Measurements from ENCODE around the gene CRNKL1. TPM values are rescaled to one million over a fixed set of nuclear protein-coding genes. Genes with fewer than 3 reads are reported as not detected.
A peak's percentile ranks its signal among the peaks of the same experiment; 100 is the strongest.

The CRNKL1 gene
- polyA plus RNA-seq, 3 donors = 4.0 to 7.4 (median 5.9) TPM

DNA sequence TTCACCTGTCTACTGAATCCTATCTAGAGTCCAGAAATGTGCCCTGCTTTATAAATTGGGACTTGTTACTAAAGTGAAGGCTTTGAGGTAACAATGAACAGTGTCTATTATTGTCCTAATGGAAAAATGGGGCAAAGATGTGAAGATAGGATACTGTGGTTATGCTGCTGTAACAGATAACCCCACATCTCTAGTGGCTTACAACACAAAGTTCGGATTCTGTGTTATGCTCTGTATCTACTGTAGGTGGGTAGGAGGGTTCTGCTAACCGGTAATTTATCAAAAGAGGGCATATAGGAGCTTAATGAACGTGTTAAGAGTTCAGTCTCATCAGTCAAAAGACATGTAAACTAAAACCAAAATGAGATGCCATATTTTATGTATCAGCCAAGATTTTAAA lies 28.9 kb downstream of the CRNKL1 start:
- Histone ChIP-seq H3K79me2 (ENCODE audit: insufficient read depth, low read length) (peaks cover 97% of the 10 kb centered on the region), H3K9ac (ENCODE audit: insufficient read depth, low read length, poor library complexity, severe bottlenecking) (no peak overlapping the region), H2AFZ (ENCODE audit: insufficient read depth, low read depth, low read length, poor library complexity, severe bottlenecking) (no peak overlapping the region), H3K4me3 (replicated peaks in 1 of 3; ENCODE audit: low read depth in 2 of 3, low read length in 3 of 3) (no peak overlapping the region), H3K4me1 (ENCODE audit: control insufficient read depth in 1 of 2, insufficient read depth in 2 of 2, low read length in 2 of 2) (peaks cover 16 to 19% of the 10 kb centered on the region in 2 donors), H4K20me1 (ENCODE audit: insufficient read depth, low read length) (peaks cover 69% of the 10 kb centered on the region), H3K27me3 (ENCODE audit: control insufficient read depth in 2 of 2, insufficient read depth in 2 of 2, low read length in 2 of 2) (no peaks in the 10 kb centered on the region), H3K9me3 (replicated peaks in 1 of 2; ENCODE audit: control insufficient read depth in 1 of 2, insufficient read depth in 1 of 2, low read length in 2 of 2) (no peaks in the 10 kb centered on the region), H3K36me3 (replicated peaks in 1 of 2; ENCODE audit: control insufficient read depth in 1 of 2, insufficient read depth in 2 of 2, low read length in 2 of 2) (peaks cover 36 to 72% of the 10 kb centered on the region in 2 donors), H3K27ac (ENCODE audit: low read depth in 1 of 2, low read length in 2 of 2) (no peak overlapping the region), H3K4me2 (replicated peaks; ENCODE audit: extremely low read depth, low read length, poor library complexity, severe bottlenecking) (no peak overlapping the region)
- TF ChIP-seq, protein P1, sequence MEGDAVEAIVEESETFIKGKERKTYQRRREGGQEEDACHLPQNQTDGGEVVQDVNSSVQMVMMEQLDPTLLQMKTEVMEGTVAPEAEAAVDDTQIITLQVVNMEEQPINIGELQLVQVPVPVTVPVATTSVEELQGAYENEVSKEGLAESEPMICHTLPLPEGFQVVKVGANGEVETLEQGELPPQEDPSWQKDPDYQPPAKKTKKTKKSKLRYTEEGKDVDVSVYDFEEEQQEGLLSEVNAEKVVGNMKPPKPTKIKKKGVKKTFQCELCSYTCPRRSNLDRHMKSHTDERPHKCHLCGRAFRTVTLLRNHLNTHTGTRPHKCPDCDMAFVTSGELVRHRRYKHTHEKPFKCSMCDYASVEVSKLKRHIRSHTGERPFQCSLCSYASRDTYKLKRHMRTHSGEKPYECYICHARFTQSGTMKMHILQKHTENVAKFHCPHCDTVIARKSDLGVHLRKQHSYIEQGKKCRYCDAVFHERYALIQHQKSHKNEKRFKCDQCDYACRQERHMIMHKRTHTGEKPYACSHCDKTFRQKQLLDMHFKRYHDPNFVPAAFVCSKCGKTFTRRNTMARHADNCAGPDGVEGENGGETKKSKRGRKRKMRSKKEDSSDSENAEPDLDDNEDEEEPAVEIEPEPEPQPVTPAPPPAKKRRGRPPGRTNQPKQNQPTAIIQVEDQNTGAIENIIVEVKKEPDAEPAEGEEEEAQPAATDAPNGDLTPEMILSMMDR (IDR thresholded peaks at IDR 0.05) = no peak
- H3K4me1 Mint-ChIP-seq = peaks cover 33% of the 10 kb centered on the region
- WGBS (ENCODE audit: insufficient coverage) = no CpG with 5 or more reads among the region's 3 CpGs
- peak overlapping the region in 1 of 7 donors; percentile 5 for H3K27ac Mint-ChIP-seq
- no peak overlapping the region for H3K4me3 Mint-ChIP-seq
- no peak for DNase-seq
- H3K9me3 Mint-ChIP-seq = no peaks in the 10 kb centered on the region
- H3K36me3 Mint-ChIP-seq = peaks cover 27 to 70% of the 10 kb centered on the region in 2 donors
- no peaks in the 10 kb centered on the region for H3K27me3 Mint-ChIP-seq (ENCODE audit: low read depth in 3 of 3)
- intact Hi-C loops (cut with micrococcal nuclease) = no loop called here

DNA sequence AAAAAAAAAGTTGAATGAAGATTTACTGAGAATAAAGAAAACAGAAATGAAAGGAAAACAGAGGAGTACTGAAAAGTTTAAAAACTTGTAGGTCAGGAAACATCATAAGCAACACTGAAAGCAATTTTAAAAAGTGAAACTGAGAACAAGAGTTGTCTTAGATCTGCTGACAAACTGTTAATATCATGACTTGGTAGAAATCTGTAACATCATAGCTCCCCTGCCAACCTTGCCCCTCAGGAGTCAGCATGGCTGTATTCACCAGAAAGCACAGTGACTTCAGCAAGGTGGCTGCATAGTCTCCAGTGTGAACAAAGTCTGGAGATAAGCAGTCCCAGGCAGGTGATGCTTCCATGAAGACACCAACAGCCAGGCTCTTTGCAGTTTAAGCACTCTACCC lies 29.8 kb downstream of the CRNKL1 start:
- Histone ChIP-seq H3K4me1 (ENCODE audit: control insufficient read depth in 1 of 2, insufficient read depth in 2 of 2, low read length in 2 of 2) (peaks cover 24 to 28% of the 10 kb centered on the region in 2 donors), H3K79me2 (ENCODE audit: insufficient read depth, low read length) (peaks cover 98% of the 10 kb centered on the region), H4K20me1 (ENCODE audit: insufficient read depth, low read length) (peaks cover 68% of the 10 kb centered on the region), H3K9me3 (replicated peaks in 1 of 2; ENCODE audit: control insufficient read depth in 1 of 2, insufficient read depth in 1 of 2, low read length in 2 of 2) (no peaks in the 10 kb centered on the region), H3K36me3 (replicated peaks in 1 of 2; ENCODE audit: control insufficient read depth in 1 of 2, insufficient read depth in 2 of 2, low read length in 2 of 2) (peaks cover 27 to 63% of the 10 kb centered on the region in 2 donors), H3K9ac (ENCODE audit: insufficient read depth, low read length, poor library complexity, severe bottlenecking) (no peak overlapping the region), H2AFZ (ENCODE audit: insufficient read depth, low read depth, low read length, poor library complexity, severe bottlenecking) (no peak overlapping the region), H3K4me2 (replicated peaks; ENCODE audit: extremely low read depth, low read length, poor library complexity, severe bottlenecking) (no peak overlapping the region), H3K4me3 (replicated peaks in 1 of 3; ENCODE audit: low read depth in 2 of 3, low read length in 3 of 3) (no peak overlapping the region), H3K27ac (ENCODE audit: low read depth in 1 of 2, low read length in 2 of 2) (peak overlapping the region in 1 of 2 donors; percentile 46), H3K27me3 (ENCODE audit: control insufficient read depth in 2 of 2, insufficient read depth in 2 of 2, low read length in 2 of 2) (no peaks in the 10 kb centered on the region)
- intact Hi-C loops (cut with micrococcal nuclease) = no loop called here
- H3K27me3 Mint-ChIP-seq (ENCODE audit: low read depth in 3 of 3) = no peaks in the 10 kb centered on the region
- no peak for DNase-seq
- H3K9me3 Mint-ChIP-seq = no peaks in the 10 kb centered on the region
- H3K27ac Mint-ChIP-seq = peak overlapping the region in 1 of 7 donors; percentile 54
- TF ChIP-seq, protein P1 (IDR thresholded peaks at IDR 0.05) = no peak
- no peak overlapping the region for H3K4me3 Mint-ChIP-seq
- H3K4me1 Mint-ChIP-seq = peaks cover 41% of the 10 kb centered on the region
- H3K36me3 Mint-ChIP-seq = peaks cover 21 to 61% of the 10 kb centered on the region in 2 donors
